ENCODE data around the gene ADAMTS17. TPM values are rescaled to one million over a fixed set of nuclear protein-coding genes. Genes with fewer than 3 reads are reported as not detected.

ADAMTS17 gene
- total and polyA plus RNA-seq, 7 donors: 4.4 to 93.0 (median 7.2) TPM

DNA sequence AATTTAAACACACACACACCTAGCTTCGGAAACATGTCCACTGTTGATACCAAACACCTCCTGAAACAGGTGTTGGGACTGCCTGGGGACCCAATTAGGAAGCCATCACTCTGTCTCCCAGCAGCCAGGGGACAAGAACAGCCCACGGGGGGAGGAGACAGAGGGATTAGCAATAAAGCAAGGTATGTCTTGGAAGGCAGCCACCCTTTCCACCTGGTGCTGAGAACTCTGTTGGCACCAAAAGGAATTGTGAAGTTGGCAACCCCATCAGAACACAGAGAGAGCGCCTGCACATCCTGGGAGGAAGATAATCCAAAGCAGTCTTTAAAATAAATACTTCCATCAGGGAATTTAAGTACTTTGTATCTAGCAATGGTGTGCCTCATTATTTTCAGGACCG lies 111.0 kb downstream of the ADAMTS17 start:
- Histone ChIP-seq H3K36me3 (ENCODE audit: insufficient read depth in 1 of 2, low read depth in 1 of 2) (peaks cover 0 to 29% of the 10 kb centered on the region in 2 donors), H3K9me3 (no peaks in the 10 kb centered on the region), H3K4me1 (no peaks in the 10 kb centered on the region), H3K4me3 (no peak overlapping the region), H3K27me3 (ENCODE audit: insufficient read depth in 3 of 3, low read length in 2 of 3) (no peaks in the 10 kb centered on the region), H3K27ac (no peak overlapping the region)
- 65 to 77% (median 72%) methylated on average over 4 of the region's 4 CpGs for WGBS, 3 donors
- ATAC-seq: no peak
- intact Hi-C loops (cut with DNase I): no loop called here
- TF ChIP-seq, protein P1, sequence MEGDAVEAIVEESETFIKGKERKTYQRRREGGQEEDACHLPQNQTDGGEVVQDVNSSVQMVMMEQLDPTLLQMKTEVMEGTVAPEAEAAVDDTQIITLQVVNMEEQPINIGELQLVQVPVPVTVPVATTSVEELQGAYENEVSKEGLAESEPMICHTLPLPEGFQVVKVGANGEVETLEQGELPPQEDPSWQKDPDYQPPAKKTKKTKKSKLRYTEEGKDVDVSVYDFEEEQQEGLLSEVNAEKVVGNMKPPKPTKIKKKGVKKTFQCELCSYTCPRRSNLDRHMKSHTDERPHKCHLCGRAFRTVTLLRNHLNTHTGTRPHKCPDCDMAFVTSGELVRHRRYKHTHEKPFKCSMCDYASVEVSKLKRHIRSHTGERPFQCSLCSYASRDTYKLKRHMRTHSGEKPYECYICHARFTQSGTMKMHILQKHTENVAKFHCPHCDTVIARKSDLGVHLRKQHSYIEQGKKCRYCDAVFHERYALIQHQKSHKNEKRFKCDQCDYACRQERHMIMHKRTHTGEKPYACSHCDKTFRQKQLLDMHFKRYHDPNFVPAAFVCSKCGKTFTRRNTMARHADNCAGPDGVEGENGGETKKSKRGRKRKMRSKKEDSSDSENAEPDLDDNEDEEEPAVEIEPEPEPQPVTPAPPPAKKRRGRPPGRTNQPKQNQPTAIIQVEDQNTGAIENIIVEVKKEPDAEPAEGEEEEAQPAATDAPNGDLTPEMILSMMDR (IDR thresholded peaks at IDR 0.05): no peak
- no peak for DNase-seq

DNA sequence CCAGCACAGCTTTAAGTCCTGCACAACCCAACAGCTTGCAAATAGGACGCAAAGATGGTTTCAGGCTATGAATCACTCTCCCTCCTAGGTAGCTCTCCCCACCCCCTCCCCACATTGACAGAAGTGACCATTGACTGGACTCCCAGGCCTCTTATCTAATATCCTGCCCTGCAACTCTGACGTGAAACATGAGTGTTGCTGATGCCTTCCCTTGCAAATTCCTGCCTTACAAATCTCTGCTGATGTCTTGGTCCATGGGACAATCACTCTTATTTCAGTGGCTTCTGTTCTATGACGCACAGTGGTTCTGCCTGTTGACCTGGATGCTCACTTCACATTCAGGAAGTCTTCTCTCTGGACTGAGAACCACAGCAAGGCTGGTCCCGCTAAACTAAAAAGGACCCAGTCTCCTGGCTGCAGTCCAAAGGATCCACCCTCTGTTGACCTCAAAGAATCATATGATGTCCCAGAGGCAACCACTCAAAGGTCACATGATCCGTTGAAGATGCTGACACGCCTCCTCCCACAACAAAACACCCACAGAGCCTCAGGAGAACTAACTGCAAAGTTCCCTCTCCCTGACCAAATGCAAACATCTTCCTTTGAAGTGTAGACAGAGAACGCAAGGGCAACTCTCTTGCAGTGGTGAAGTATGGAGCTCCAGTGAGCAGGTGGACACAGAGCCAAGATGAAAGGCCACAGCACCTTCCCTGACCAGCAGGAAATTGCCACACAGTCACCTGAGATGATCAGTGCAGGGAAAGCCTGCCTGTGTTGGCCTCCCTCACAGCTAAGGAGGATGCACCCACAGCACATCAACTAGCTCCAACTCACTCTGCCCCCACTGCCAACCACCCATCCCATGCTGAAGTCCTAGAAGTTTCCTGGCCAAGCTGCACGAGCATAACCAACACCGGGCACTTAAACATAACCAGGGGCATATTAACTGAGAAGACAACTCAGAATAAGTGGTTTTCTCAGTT lies 112.3 kb downstream of the ADAMTS17 start:
- Histone ChIP-seq H3K27ac (no peak overlapping the region), H3K36me3 (ENCODE audit: insufficient read depth in 1 of 2, low read depth in 1 of 2) (peaks cover 0 to 16% of the 10 kb centered on the region in 2 donors), H3K27me3 (ENCODE audit: insufficient read depth in 3 of 3, low read length in 2 of 3) (no peaks in the 10 kb centered on the region), H3K4me3 (no peak overlapping the region), H3K4me1 (no peaks in the 10 kb centered on the region), H3K9me3 (no peaks in the 10 kb centered on the region)
- WGBS, 3 donors: 84 to 89% (median 87%) methylated on average over 9 of the region's 9 CpGs
- DNase-seq (no peak), ATAC-seq (no peak)
- TF ChIP-seq, protein P1 (IDR thresholded peaks at IDR 0.05): no peak
- intact Hi-C loops (cut with DNase I): no loop called here

DNA sequence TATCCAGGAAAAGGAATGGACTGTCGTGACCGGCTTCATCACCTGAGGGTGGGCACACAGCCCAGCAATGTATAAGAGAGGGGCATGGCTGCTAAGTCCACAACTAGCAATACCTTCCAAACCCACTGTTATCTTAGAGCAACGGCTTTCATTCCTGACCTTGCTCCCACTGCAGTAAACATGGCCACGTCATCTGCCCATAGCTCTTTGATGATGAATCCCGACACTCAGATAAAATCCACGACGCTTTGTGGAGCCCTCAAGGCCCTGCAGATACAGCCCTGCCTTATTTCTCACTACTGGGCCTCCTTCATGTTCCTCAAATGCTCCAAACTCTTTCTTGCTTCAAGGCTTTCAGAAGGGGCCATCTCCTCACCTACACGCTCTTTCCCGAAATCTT lies 114.0 kb downstream of the ADAMTS17 start:
- H3K4me3 ChIP-seq: no peak overlapping the region
- H3K4me1 ChIP-seq: no peaks in the 10 kb centered on the region
- DNase-seq: no peak
- 95 to 97% (median 96%) methylated on average over 9 of the region's 9 CpGs for WGBS, 3 donors
- H3K9me3 ChIP-seq: no peaks in the 10 kb centered on the region
- peaks cover 0 to 9% of the 10 kb centered on the region in 2 donors for H3K36me3 ChIP-seq (ENCODE audit: insufficient read depth in 1 of 2, low read depth in 1 of 2)
- intact Hi-C loops (cut with DNase I): no loop called here
- TF ChIP-seq, protein P1 (IDR thresholded peaks at IDR 0.05): no peak
- ATAC-seq: no peak
- H3K27ac ChIP-seq: no peak overlapping the region
- no peaks in the 10 kb centered on the region for H3K27me3 ChIP-seq (ENCODE audit: insufficient read depth in 3 of 3, low read length in 2 of 3)

DNA sequence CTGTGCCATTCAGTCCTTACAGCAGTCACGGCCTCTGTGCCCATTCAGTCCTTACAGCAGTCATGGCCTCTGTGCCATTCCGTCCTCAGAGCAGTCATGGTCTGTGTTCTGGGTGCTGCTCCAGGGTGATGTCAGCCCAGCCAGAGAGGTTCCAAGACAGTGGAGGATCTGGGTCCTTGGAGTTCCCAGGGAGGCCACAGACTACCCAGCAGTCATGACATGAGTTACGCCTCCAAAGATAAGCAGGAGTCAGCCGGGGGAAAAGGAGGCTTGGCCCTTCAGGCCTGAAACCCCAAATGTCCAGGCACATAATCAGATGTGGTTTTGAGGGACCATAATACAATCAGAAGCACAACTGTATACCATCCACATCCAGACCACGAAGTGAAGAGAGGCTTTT lies 115.7 kb downstream of the ADAMTS17 start:
- Histone ChIP-seq H3K4me3 (no peak overlapping the region), H3K4me1 (peaks cover 12% of the 10 kb centered on the region), H3K27me3 (ENCODE audit: insufficient read depth in 3 of 3, low read length in 2 of 3) (no peaks in the 10 kb centered on the region), H3K36me3 (ENCODE audit: insufficient read depth in 1 of 2, low read depth in 1 of 2) (no peaks in the 10 kb centered on the region), H3K9me3 (no peaks in the 10 kb centered on the region), H3K27ac (no peak overlapping the region)
- intact Hi-C loops (cut with DNase I): no loop called here
- ATAC-seq (no peak), DNase-seq (no peak)
- TF ChIP-seq, protein P1 (IDR thresholded peaks at IDR 0.05): no peak
- 93 to 97% (median 94%) methylated on average over 5 of the region's 5 CpGs for WGBS, 3 donors

Data from psoas muscle (tissue), 8 donors.